T-cell (primary cell): ENCODE results near the gene NRL. TPM values are rescaled to one million over a fixed set of nuclear protein-coding genes. Genes with fewer than 3 reads are reported as not detected.
"Not testable (repeated sequence)": the region's sequence is repeated elsewhere in the genome, so short reads cannot be mapped to it uniquely, and the experiment has no call there.

Experiments used
- ATAC-seq, 4 experiments: fragments of 200-7000 bp in 3 of 4; fragments of 150-1000 bp in 1 of 4; cut with Tn5 transposase; replicated peaks in 1 of 4; 1 replicate in 3 of 4; 2 replicates in 1 of 4; pipeline ENCODE4 v1.10.0; 2021; ENCODE audit warnings: moderate library complexity in 3 of 4, mild to moderate bottlenecking in 2 of 4, moderate number of reproducible peaks in 1 of 4
- CTCF ChIA-PET, 2 donors: fragments of 300-600 bp; sonication (Branson Sonifier 250); formaldehyde crosslinking; loops; one replicate each; lab custom pipeline; 2022; ENCODE audit warnings: antibody characterized with exemption in 2 of 2; lab: Charles Lee
- POLR2A ChIA-PET, 2 donors: fragments of 300-600 bp; sonication (Branson Sonifier 250); formaldehyde crosslinking; loops; one replicate each; lab custom pipeline; 2022; ENCODE audit warnings: antibody characterized with exemption in 2 of 2; lab: Charles Lee
- DNase-seq, 35 experiments: peaks; one replicate each; pipeline versions ENCODE4 v3.0.0 to v3.0.0-alpha.2; 2013 to 2023
- H3K27ac ChIP-seq: one replicate; pipeline ENCODE4 v1.5.1; 2013; ENCODE audit warnings: low read length
- H3K27me3 ChIP-seq, 2 experiments: replicated peaks in 1 of 2; 1 replicate in 1 of 2; 2 replicates in 1 of 2; pipeline versions ENCODE4 v1.6.1 to v1.7.0; 2013; ENCODE audit warnings: low read length in 1 of 2, mixed read lengths in 1 of 2; ENCODE audit not compliant: control insufficient read depth in 2 of 2, insufficient read depth in 2 of 2; ENCODE audit errors: extremely low read depth in 1 of 2
- H3K36me3 ChIP-seq, 2 donors: 1 replicate in 1 of 2; 2 replicates in 1 of 2; pipeline versions ENCODE4 v1.6.1 to v1.7.0; 2013; ENCODE audit warnings: low read length in 1 of 2; ENCODE audit not compliant: control insufficient read depth in 2 of 2, insufficient read depth in 1 of 2; ENCODE audit errors: extremely low read depth in 1 of 2
- H3K4me1 ChIP-seq, 2 experiments: 1 replicate in 1 of 2; 2 replicates in 1 of 2; pipeline versions ENCODE4 v1.6.1 to v1.7.0; 2013; ENCODE audit warnings: low read length in 2 of 2, mixed read lengths in 1 of 2; ENCODE audit not compliant: insufficient read depth in 2 of 2, control insufficient read depth in 1 of 2; ENCODE audit errors: extremely low read depth in 1 of 2
- H3K4me3 ChIP-seq, 2 donors: 1 replicate in 1 of 2; 2 replicates in 1 of 2; pipeline versions ENCODE4 v1.5.1 to v1.7.0; 2013; ENCODE audit warnings: mild to moderate bottlenecking in 2 of 2, low read length in 1 of 2, moderate library complexity in 1 of 2; ENCODE audit not compliant: control insufficient read depth in 1 of 2; ENCODE audit errors: extremely low read depth in 1 of 2
- H3K9me3 ChIP-seq: 2 replicates; pipeline ENCODE4 v1.7.0; 2013
- H3K27ac Mint-ChIP-seq, 2 donors: one replicate each; pipeline ENCODE4 v1.8.0; 2020 to 2021; ENCODE audit warnings: mild to moderate bottlenecking in 2 of 2, mixed read lengths in 2 of 2
- H3K27me3 Mint-ChIP-seq, 2 donors: one replicate each; pipeline ENCODE4 v1.8.0; 2021 to 2022; ENCODE audit warnings: mixed read lengths in 2 of 2
- H3K36me3 Mint-ChIP-seq: one replicate; pipeline ENCODE4 v1.8.0; 2021; ENCODE audit warnings: mixed read lengths
- H3K4me1 Mint-ChIP-seq, 3 donors: one replicate each; pipeline ENCODE4 v1.8.0; 2020 to 2022; ENCODE audit warnings: mixed read lengths in 3 of 3, mild to moderate bottlenecking in 1 of 3
- H3K4me3 Mint-ChIP-seq, 3 donors: one replicate each; pipeline ENCODE4 v1.8.0; 2020 to 2022; ENCODE audit warnings: mild to moderate bottlenecking in 3 of 3, mixed read lengths in 3 of 3, moderate library complexity in 3 of 3
- H3K9me3 Mint-ChIP-seq, 3 donors: one replicate each; pipeline ENCODE4 v1.8.0; 2020 to 2022; ENCODE audit warnings: mixed read lengths in 3 of 3
- WGBS: methylation state at CpG from one replicate; pipeline ENCODE4 v1.1.5; 2013; ENCODE audit warnings: missing lambda C conversion rate; ENCODE audit not compliant: insufficient coverage; 5-methylcytosine and 5-hydroxymethylcytosine counted together
- total RNA-seq, 35 experiments: library from RNA in 6 of 35; stranded (reverse) in 6 of 35; fragments of 120-200 nt in 1 of 35; gene quantifications; one replicate each; pipeline versions ENCODE4 v1.2.1 to v1.2.4 and lab custom pipeline; 2013 to 2026

Gene NRL
- total RNA-seq, 5 donors from 2014 or later (not counting 1 experiment from before 2014, with no cell fraction given): 1.9 to 3.7 (median 3.4) TPM

DNA sequence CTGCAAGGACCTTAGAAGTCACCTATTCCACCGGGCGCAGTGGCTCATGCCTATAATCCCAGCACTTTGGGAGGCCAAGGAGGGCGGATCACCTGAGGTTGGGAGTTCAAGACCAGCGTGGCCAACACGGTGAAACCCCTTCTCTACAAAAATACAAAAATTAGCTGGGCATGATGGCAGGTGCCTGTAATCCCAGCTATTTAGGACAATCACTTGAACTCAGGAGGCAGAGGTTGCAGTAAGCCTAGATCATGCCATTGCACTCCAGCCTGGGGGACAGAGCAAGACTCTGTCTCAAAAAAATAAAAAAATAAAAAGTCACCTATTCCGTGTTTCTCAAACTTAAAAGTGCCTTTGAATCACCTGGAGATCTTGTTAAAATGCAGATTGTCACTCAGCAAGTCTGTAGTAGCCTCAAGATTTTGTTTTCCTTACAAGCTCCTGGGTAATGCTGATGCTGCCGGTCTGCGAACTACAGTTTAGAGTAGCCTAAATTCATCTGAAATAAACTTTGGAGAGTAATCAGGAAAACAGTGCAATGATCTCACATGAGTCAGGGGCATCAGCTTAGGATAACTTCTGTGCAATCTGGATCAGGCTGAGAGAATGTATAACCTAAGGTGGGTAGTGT, 9.0 kb downstream of the NRL start:
- Mint-ChIP-seq H3K4me1 (peaks cover 11 to 17% (median 13%) of the 10 kb centered on the region in 3 donors), H3K36me3 (peaks cover 29% of the 10 kb centered on the region), H3K27ac (peak overlapping the region; percentile 28 to 41)
- H3K9me3 ChIP-seq, H3K27me3 ChIP-seq, H3K4me3 Mint-ChIP-seq, DNase-seq, ATAC-seq, H3K9me3 Mint-ChIP-seq, H3K27me3 Mint-ChIP-seq, H3K27ac ChIP-seq, H3K4me3 ChIP-seq, POLR2A ChIA-PET: not testable (repeated sequence)
- Histone ChIP-seq H3K4me1 (peaks cover 3 to 12% of the 10 kb centered on the region in 2 experiments), H3K36me3 (peaks cover 0 to 14% of the 10 kb centered on the region in 2 donors)
- CTCF ChIA-PET: interaction anchor here (2.0 to 2.1 kb wide), 2 partner anchors 9 to 15 kb away, joined by 5 to 7 read pairs; partner anchors contain the start of genes DCAF11 (in 1 of the 2) and NRL (in 1 of the 2)
- 95% methylated on average over 4 of the region's 8 CpGs for WGBS

DNA sequence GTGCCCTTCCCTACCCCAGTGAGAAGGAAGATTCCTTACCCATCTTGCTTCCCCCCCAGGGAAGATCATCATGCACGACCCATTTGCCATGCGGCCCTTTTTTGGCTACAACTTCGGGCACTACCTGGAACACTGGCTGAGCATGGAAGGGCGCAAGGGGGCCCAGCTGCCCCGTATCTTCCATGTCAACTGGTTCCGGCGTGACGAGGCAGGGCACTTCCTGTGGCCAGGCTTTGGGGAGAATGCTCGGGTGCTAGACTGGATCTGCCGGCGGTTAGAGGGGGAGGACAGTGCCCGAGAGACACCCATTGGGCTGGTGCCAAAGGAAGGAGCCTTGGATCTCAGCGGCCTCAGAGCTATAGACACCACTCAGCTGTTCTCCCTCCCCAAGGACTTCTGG, 11.3 kb downstream of the NRL start:
- peaks cover 0 to 4% (median 0%) of the 10 kb centered on the region in 3 donors for H3K9me3 Mint-ChIP-seq
- no peak overlapping the region for H3K27ac Mint-ChIP-seq
- H3K27me3 Mint-ChIP-seq: no peaks in the 10 kb centered on the region
- no peak overlapping the region for H3K4me3 Mint-ChIP-seq
- CTCF ChIA-PET: no interaction called here
- WGBS: 100% methylated on average over 8 of the region's 13 CpGs
- Histone ChIP-seq H3K9me3 (no peaks in the 10 kb centered on the region), H3K4me1 (peaks cover 0 to under 1% of the 10 kb centered on the region in 2 experiments), H3K36me3 (peaks cover 4 to 36% of the 10 kb centered on the region in 2 donors), H3K27me3 (no peaks in the 10 kb centered on the region), H3K4me3 (no peak overlapping the region), H3K27ac (no peak overlapping the region)
- H3K36me3 Mint-ChIP-seq: peaks cover 44% of the 10 kb centered on the region
- ATAC-seq (no peak), DNase-seq (no peak)
- POLR2A ChIA-PET: interaction anchor here in 1 of 2 donors (0.5 to 0.8 kb wide), 2 partner anchors 10 to 192 kb away, joined by 3 to 6 read pairs; no protein-coding TSS in a partner anchor
- H3K4me1 Mint-ChIP-seq: peaks cover 2 to 6% (median 3%) of the 10 kb centered on the region in 3 donors

DNA sequence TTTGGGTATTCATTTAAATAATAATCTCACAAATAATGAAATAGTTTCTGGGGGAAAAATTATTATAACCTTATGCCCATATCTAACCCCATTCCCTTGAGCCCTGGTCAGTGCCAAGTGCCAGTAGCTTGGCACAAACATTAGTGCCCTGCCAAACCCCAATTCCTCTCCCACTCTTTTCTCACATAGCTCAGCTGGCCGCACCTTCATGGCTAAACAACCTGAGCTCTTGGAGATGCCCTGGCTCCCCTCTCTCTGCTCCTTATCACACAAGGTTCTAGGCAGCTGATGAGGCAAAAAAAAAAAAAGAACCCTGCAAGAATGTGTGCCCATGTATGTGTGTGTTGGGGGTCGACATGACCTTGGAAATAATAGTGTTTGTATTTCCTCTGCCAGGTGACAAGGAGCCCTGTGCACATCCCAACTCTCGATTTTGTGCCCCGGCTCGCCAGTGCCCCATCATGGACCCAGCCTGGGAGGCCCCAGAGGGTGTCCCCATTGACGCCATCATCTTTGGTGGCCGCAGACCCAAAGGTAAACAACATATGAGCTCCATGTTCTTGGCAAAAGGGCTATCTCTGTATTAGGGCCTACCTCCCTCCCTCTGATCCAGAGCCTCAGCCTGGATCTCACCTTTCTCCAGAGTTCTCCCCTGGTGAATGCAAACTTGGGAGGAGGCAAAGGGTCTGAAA, 12.2 kb downstream of the NRL start:
- no peak overlapping the region for H3K27ac ChIP-seq
- Mint-ChIP-seq H3K27me3 (no peaks in the 10 kb centered on the region), H3K36me3 (peaks cover 44% of the 10 kb centered on the region), H3K9me3 (peaks cover 0 to 4% (median 0%) of the 10 kb centered on the region in 3 donors), H3K4me3 (no peak overlapping the region), H3K27ac (peak overlapping the region in 1 of 2 donors; percentile 16), H3K4me1 (peaks cover 0 to 3% (median 0%) of the 10 kb centered on the region in 3 donors)
- ChIA-PET POLR2A (no interaction called here), CTCF (interaction anchor here in 1 of 2 donors (0.6 kb wide), 1 partner anchor 252 kb away, joined by 4 read pairs; no protein-coding TSS in a partner anchor)
- 100% methylated on average over 1 of the region's 7 CpGs for WGBS
- H3K36me3 ChIP-seq: peaks cover 8 to 39% of the 10 kb centered on the region in 2 donors
- H3K4me3 ChIP-seq: no peak overlapping the region
- H3K9me3 ChIP-seq: no peaks in the 10 kb centered on the region
- no peak for ATAC-seq
- DNase-seq: no peak
- H3K4me1 ChIP-seq: no peaks in the 10 kb centered on the region
- H3K27me3 ChIP-seq: no peaks in the 10 kb centered on the region

GRCh38 chr14:24100982-24101494, 13.7 kb downstream of the NRL start:
- no peaks in the 10 kb centered on the region for H3K27me3 ChIP-seq
- no peaks in the 10 kb centered on the region for H3K9me3 ChIP-seq
- no peak overlapping the region for H3K27ac ChIP-seq
- POLR2A ChIA-PET: no interaction called here
- ATAC-seq: no peak
- no CpG with 5 or more reads among the region's 3 CpGs for WGBS
- no peak overlapping the region for H3K27ac Mint-ChIP-seq
- H3K36me3 ChIP-seq: peaks cover 10 to 39% of the 10 kb centered on the region in 2 donors
- H3K36me3 Mint-ChIP-seq: peaks cover 47% of the 10 kb centered on the region
- no peak for DNase-seq
- peaks cover 0 to 4% (median 0%) of the 10 kb centered on the region in 3 donors for H3K9me3 Mint-ChIP-seq
- H3K4me3 ChIP-seq: no peak overlapping the region
- no peak overlapping the region for H3K4me3 Mint-ChIP-seq
- no peaks in the 10 kb centered on the region for H3K4me1 ChIP-seq
- H3K4me1 Mint-ChIP-seq: peaks cover 6 to 10% (median 6%) of the 10 kb centered on the region in 3 donors
- no peaks in the 10 kb centered on the region for H3K27me3 Mint-ChIP-seq
- CTCF ChIA-PET: interaction anchor here in 1 of 2 donors (0.6 kb wide), 1 partner anchor 10 kb away, joined by 4 read pairs; no protein-coding TSS in a partner anchor

GRCh38 chr14:24100197-24100981, 14.4 kb downstream of the NRL start:
- Mint-ChIP-seq H3K27ac (no peak overlapping the region), H3K4me3 (no peak overlapping the region)
- POLR2A ChIA-PET: no interaction called here

More at GRCh38 chr14:24100197-24100981, 14.4 kb downstream of the NRL start:
- Histone ChIP-seq H3K27me3 (no peaks in the 10 kb centered on the region), H3K36me3 (peaks cover 10 to 39% of the 10 kb centered on the region in 2 donors), H3K4me3 (no peak overlapping the region), H3K4me1 (peaks cover 2 to 5% of the 10 kb centered on the region in 2 experiments), H3K9me3 (no peaks in the 10 kb centered on the region), H3K27ac (no peak overlapping the region)
- Mint-ChIP-seq H3K9me3 (peaks cover 0 to 4% (median 0%) of the 10 kb centered on the region in 3 donors), H3K27me3 (no peaks in the 10 kb centered on the region), H3K4me1 (peaks cover 10 to 13% (median 11%) of the 10 kb centered on the region in 3 donors), H3K36me3 (peaks cover 47% of the 10 kb centered on the region)
- no peak for DNase-seq
- CTCF ChIA-PET: no interaction called here
- 90% methylated on average over 2 of the region's 4 CpGs for WGBS
- ATAC-seq: no peak
